Skeletal muscle satellite cell (primary cell): ENCODE results near the gene COPS6.
A peak's percentile ranks its signal among the peaks of the same experiment; 100 is the strongest.

Experiments used
- H3K27me3 ChIP-seq: 2 replicates; pipeline ENCODE4 v1.7.0; 2013; ENCODE audit warnings: low read length; ENCODE audit not compliant: control insufficient read depth, insufficient read depth
- H3K36me3 ChIP-seq: 2 replicates; pipeline ENCODE4 v1.7.0; 2013; ENCODE audit warnings: mild to moderate bottlenecking, control low read depth, low read length; ENCODE audit not compliant: insufficient read depth
- H3K4me1 ChIP-seq: 2 replicates; pipeline ENCODE4 v1.7.0; 2013; ENCODE audit warnings: low read length; ENCODE audit not compliant: control insufficient read depth, insufficient read depth
- H3K4me2 ChIP-seq: 2 replicates; pipeline ENCODE4 v1.7.0; 2013; ENCODE audit warnings: mild to moderate bottlenecking, low read length
- H3K4me3 ChIP-seq: 2 replicates; pipeline ENCODE4 v1.7.0; 2013; ENCODE audit warnings: low read length
- H3K9ac ChIP-seq: 2 replicates; pipeline ENCODE4 v1.7.0; 2013; ENCODE audit warnings: mild to moderate bottlenecking, low read depth, low read length, moderate library complexity
- H3K9me3 ChIP-seq: replicated peaks from 2 replicates; pipeline ENCODE4 v1.7.0; 2013; ENCODE audit warnings: mild to moderate bottlenecking, control low read depth, low read length

COPS6 gene

GRCh38 chr7:100081535-100082102, 7.2 kb upstream of the COPS6 start, which contains the start of gene ZNF3:
ZNF3 (minus strand) TSS chr7:100081723; CDS start chr7:100077357, 4,366 bp downstream.
- Histone ChIP-seq H3K9me3 (no peaks in the 10 kb centered on the region), H3K27me3 (no peaks in the 10 kb centered on the region), H3K9ac (peak within 1 kb of the TSS; percentile 100), H3K4me1 (peaks cover 17% of the 10 kb centered on the region), H3K36me3 (peaks cover 30% of the 10 kb centered on the region), H3K4me2 (peak within 1 kb of the TSS; percentile 87), H3K4me3 (peak within 1 kb of the TSS; percentile 98)

GRCh38 chr7:100082978-100083377, 5.8 kb upstream of the COPS6 start:
- H3K4me1 ChIP-seq, result peaks cover 29% of the 10 kb centered on the region
- no peak overlapping the region for H3K4me3 ChIP-seq

GRCh38 chr7:100085515-100085914, 3.3 kb upstream of the COPS6 start:
- no peak overlapping the region for H3K9ac ChIP-seq
- peaks cover 7% of the 10 kb centered on the region for H3K36me3 ChIP-seq
- H3K27me3 ChIP-seq, result no peaks in the 10 kb centered on the region
- peaks cover 37% of the 10 kb centered on the region for H3K4me1 ChIP-seq
- no peak overlapping the region for H3K4me3 ChIP-seq
- H3K9me3 ChIP-seq, result no peaks in the 10 kb centered on the region
- H3K4me2 ChIP-seq, result no peak overlapping the region

More at GRCh38 chr7:100082978-100083377, 5.8 kb upstream of the COPS6 start:
- no peaks in the 10 kb centered on the region for H3K27me3 ChIP-seq
- H3K9me3 ChIP-seq, result no peaks in the 10 kb centered on the region
- H3K4me2 ChIP-seq, result no peak overlapping the region
- H3K36me3 ChIP-seq, result peaks cover 21% of the 10 kb centered on the region
- H3K9ac ChIP-seq, result no peak overlapping the region

GRCh38 chr7:100087055-100087750, 1.6 kb upstream of the COPS6 start:
- H3K4me3 ChIP-seq, result no peak overlapping the region
- H3K4me1 ChIP-seq, result peaks cover 44% of the 10 kb centered on the region
- no peaks in the 10 kb centered on the region for H3K9me3 ChIP-seq
- H3K27me3 ChIP-seq, result no peaks in the 10 kb centered on the region
- peaks cover 20% of the 10 kb centered on the region for H3K36me3 ChIP-seq
- peak overlapping the region; percentile 65 for H3K9ac ChIP-seq
- H3K4me2 ChIP-seq, result peak overlapping the region; percentile 40

GRCh38 chr7:100088095-100088620, 611 bp upstream of the COPS6 start:
- Histone ChIP-seq H3K27me3 (no peaks in the 10 kb centered on the region), H3K4me3 (peak overlapping the region; percentile 88), H3K9ac (peak overlapping the region; percentile 93), H3K36me3 (peaks cover 30% of the 10 kb centered on the region), H3K9me3 (no peaks in the 10 kb centered on the region), H3K4me1 (peaks cover 38% of the 10 kb centered on the region), H3K4me2 (peak overlapping the region; percentile 85)

GRCh38 chr7:100089458-100090196, 858 bp downstream of the COPS6 start:
- Histone ChIP-seq H3K36me3 (peaks cover 45% of the 10 kb centered on the region), H3K4me1 (peaks cover 43% of the 10 kb centered on the region), H3K4me3 (peak overlapping the region; percentile 88)

GRCh38 chr7:100090527-100091410, 2.0 kb downstream of the COPS6 start:
- Histone ChIP-seq H3K4me1 (peaks cover 43% of the 10 kb centered on the region), H3K4me2 (peak overlapping the region; percentile 85), H3K9me3 (no peaks in the 10 kb centered on the region), H3K36me3 (peaks cover 55% of the 10 kb centered on the region), H3K9ac (no peak overlapping the region), H3K27me3 (no peaks in the 10 kb centered on the region), H3K4me3 (peak overlapping the region; percentile 41)

More at GRCh38 chr7:100089458-100090196, 858 bp downstream of the COPS6 start:
- peak overlapping the region; percentile 93 for H3K9ac ChIP-seq
- peak overlapping the region; percentile 85 for H3K4me2 ChIP-seq
- H3K27me3 ChIP-seq, result no peaks in the 10 kb centered on the region
- no peaks in the 10 kb centered on the region for H3K9me3 ChIP-seq

- Histone ChIP-seq H3K9ac (no peak overlapping the region), H3K4me3 (no peak overlapping the region), H3K27me3 (no peaks in the 10 kb centered on the region), H3K4me1 (peaks cover 41% of the 10 kb centered on the region), H3K4me2 (no peak overlapping the region), H3K9me3 (no peaks in the 10 kb centered on the region), H3K36me3 (peaks cover 63% of the 10 kb centered on the region)
Measured at GRCh38 chr7:100091411-100092181, 2.8 kb downstream of the COPS6 start.

- no peak overlapping the region for H3K4me3 ChIP-seq
- no peak overlapping the region for H3K9ac ChIP-seq
- peaks cover 28% of the 10 kb centered on the region for H3K4me1 ChIP-seq
Measured at GRCh38 chr7:100093054-100093453, 4.3 kb downstream of the COPS6 start.

GRCh38 chr7:100093498-100093897, 4.7 kb downstream of the COPS6 start:
- Histone ChIP-seq H3K27me3 (no peaks in the 10 kb centered on the region), H3K9me3 (no peaks in the 10 kb centered on the region), H3K36me3 (peaks cover 80% of the 10 kb centered on the region), H3K4me2 (no peak overlapping the region), H3K4me3 (no peak overlapping the region), H3K4me1 (peaks cover 24% of the 10 kb centered on the region), H3K9ac (no peak overlapping the region)

More at GRCh38 chr7:100093054-100093453, 4.3 kb downstream of the COPS6 start:
- H3K4me2 ChIP-seq, result no peak overlapping the region
- peaks cover 75% of the 10 kb centered on the region for H3K36me3 ChIP-seq
- H3K27me3 ChIP-seq, result no peaks in the 10 kb centered on the region
- H3K9me3 ChIP-seq, result no peaks in the 10 kb centered on the region
